Limb (tissue), 2 donors: ENCODE results near the gene TNFRSF8.

Experiments used
- DNase-seq, 2 donors: peaks; one replicate each; pipeline ENCODE4 v3.0.0-alpha.2; 2016; ENCODE audit errors: extremely low spot score in 2 of 2

TNFRSF8 gene

GRCh38 chr1:12113433-12114339 is 50.6 kb downstream of the TNFRSF8 start:
- DNase-seq, result no peak

- DNase-seq, result no peak
Measured at GRCh38 chr1:12114340-12114683, 51.2 kb downstream of the TNFRSF8 start.

GRCh38 chr1:12114916-12115315 is 51.8 kb downstream of the TNFRSF8 start:
- DNase-seq, result no peak

GRCh38 chr1:12121212-12122003 is 58.3 kb downstream of the TNFRSF8 start:
- DNase-seq, result no peak

GRCh38 chr1:12123172-12123571 is 60.1 kb downstream of the TNFRSF8 start:
- DNase-seq, result no peak

GRCh38 chr1:12124693-12125421 is 61.8 kb downstream of the TNFRSF8 start:
- DNase-seq, result peak; percentile 71 to 86

GRCh38 chr1:12125422-12126355 is 62.6 kb downstream of the TNFRSF8 start:
- no peak for DNase-seq

GRCh38 chr1:12126781-12127180 is 63.7 kb downstream of the TNFRSF8 start:
- no peak for DNase-seq

- no peak for DNase-seq
Measured at GRCh38 chr1:12127206-12127810, 64.2 kb downstream of the TNFRSF8 start.

- no peak for DNase-seq
Measured at GRCh38 chr1:12128120-12128519, 65.0 kb downstream of the TNFRSF8 start.

- DNase-seq, result no peak
Measured at GRCh38 chr1:12129624-12130023, 66.5 kb downstream of the TNFRSF8 start.

GRCh38 chr1:12130466-12131130 is 67.5 kb downstream of the TNFRSF8 start:
- DNase-seq, result no peak

- DNase-seq, result no peak
Measured at GRCh38 chr1:12132078-12132477, 69.0 kb downstream of the TNFRSF8 start.

- no peak for DNase-seq
Measured at GRCh38 chr1:12134716-12135115, 71.6 kb downstream of the TNFRSF8 start.

- DNase-seq, result no peak
Measured at GRCh38 chr1:12135612-12136011, 72.5 kb downstream of the TNFRSF8 start.

GRCh38 chr1:12136916-12137610 is 74.0 kb downstream of the TNFRSF8 start:
- DNase-seq, result no peak

GRCh38 chr1:12138196-12139168 is 75.4 kb downstream of the TNFRSF8 start:
- DNase-seq, result no peak

- DNase-seq, result no peak
Measured at GRCh38 chr1:12140016-12140415, 76.9 kb downstream of the TNFRSF8 start.
